Nephron progenitor cell (in vitro differentiated cells): ENCODE data around the gene ZBTB46.
"Not testable (repeated sequence)": the region's sequence is repeated elsewhere in the genome, so short reads cannot be mapped to it uniquely, and the experiment has no call there.

Experiments
- DNase-seq: peaks from one replicate; pipeline ENCODE4 v3.0.0; 2021
- H3K27ac Mint-ChIP-seq: 2 replicates; pipeline ENCODE4 v1.8.0; 2021; ENCODE audit warnings: mild to moderate bottlenecking, moderate library complexity, mixed read lengths
- H3K27me3 Mint-ChIP-seq: 2 replicates; pipeline ENCODE4 v1.8.0; 2021; ENCODE audit warnings: mild to moderate bottlenecking, low read depth, mixed read lengths; ENCODE audit not compliant: poor library complexity
- H3K36me3 Mint-ChIP-seq: 2 replicates; pipeline ENCODE4 v1.8.0; 2021; ENCODE audit warnings: low read depth, mixed read lengths
- H3K4me1 Mint-ChIP-seq: 2 replicates; pipeline ENCODE4 v1.8.0; 2021; ENCODE audit warnings: mixed read lengths
- H3K4me3 Mint-ChIP-seq: 2 replicates; pipeline ENCODE4 v1.8.0; 2021; ENCODE audit warnings: mild to moderate bottlenecking, moderate library complexity, mixed read lengths
- H3K9me3 Mint-ChIP-seq: 2 replicates; pipeline ENCODE4 v1.8.0; 2021; ENCODE audit warnings: mild to moderate bottlenecking, moderate library complexity, mixed read lengths
- TF ChIP-seq, protein P1 (sequence below): fragments of 200-600 bp; sonication (generic); IDR thresholded peaks from 2 replicates; pipeline ENCODE4 v1.5.0; 2021; ENCODE audit warnings: antibody characterized with exemption

The ZBTB46 gene

DNA sequence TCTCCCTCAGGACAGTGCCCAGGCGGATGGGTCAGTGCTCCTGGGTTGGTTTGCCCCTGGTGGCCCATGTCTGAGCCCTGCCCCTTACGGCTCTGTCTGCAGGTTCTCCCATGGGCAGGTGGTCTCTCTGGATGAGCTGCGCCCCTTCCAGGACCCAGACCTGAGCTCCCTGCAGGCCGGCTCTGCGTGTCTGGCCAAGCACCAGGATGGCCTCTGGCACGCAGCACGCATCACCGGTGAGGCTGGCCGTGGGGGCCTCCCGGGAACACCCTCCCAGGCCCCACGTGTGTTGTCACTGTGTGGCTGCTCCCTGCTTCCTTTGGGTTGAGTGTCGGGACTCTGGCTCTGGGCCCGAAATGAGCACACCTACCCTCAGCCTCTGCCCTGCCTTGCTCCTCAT is 97.9 kb downstream of the ZBTB46 start:
- Mint-ChIP-seq H3K27me3 (peaks cover 8% of the 10 kb centered on the region), H3K36me3 (peaks cover 30% of the 10 kb centered on the region), H3K4me3 (no peak overlapping the region), H3K27ac (no peak overlapping the region), H3K4me1 (peaks cover 11% of the 10 kb centered on the region), H3K9me3 (no peaks in the 10 kb centered on the region)
- no peak for DNase-seq
- TF ChIP-seq, protein P1, sequence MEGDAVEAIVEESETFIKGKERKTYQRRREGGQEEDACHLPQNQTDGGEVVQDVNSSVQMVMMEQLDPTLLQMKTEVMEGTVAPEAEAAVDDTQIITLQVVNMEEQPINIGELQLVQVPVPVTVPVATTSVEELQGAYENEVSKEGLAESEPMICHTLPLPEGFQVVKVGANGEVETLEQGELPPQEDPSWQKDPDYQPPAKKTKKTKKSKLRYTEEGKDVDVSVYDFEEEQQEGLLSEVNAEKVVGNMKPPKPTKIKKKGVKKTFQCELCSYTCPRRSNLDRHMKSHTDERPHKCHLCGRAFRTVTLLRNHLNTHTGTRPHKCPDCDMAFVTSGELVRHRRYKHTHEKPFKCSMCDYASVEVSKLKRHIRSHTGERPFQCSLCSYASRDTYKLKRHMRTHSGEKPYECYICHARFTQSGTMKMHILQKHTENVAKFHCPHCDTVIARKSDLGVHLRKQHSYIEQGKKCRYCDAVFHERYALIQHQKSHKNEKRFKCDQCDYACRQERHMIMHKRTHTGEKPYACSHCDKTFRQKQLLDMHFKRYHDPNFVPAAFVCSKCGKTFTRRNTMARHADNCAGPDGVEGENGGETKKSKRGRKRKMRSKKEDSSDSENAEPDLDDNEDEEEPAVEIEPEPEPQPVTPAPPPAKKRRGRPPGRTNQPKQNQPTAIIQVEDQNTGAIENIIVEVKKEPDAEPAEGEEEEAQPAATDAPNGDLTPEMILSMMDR, result no peak

DNA sequence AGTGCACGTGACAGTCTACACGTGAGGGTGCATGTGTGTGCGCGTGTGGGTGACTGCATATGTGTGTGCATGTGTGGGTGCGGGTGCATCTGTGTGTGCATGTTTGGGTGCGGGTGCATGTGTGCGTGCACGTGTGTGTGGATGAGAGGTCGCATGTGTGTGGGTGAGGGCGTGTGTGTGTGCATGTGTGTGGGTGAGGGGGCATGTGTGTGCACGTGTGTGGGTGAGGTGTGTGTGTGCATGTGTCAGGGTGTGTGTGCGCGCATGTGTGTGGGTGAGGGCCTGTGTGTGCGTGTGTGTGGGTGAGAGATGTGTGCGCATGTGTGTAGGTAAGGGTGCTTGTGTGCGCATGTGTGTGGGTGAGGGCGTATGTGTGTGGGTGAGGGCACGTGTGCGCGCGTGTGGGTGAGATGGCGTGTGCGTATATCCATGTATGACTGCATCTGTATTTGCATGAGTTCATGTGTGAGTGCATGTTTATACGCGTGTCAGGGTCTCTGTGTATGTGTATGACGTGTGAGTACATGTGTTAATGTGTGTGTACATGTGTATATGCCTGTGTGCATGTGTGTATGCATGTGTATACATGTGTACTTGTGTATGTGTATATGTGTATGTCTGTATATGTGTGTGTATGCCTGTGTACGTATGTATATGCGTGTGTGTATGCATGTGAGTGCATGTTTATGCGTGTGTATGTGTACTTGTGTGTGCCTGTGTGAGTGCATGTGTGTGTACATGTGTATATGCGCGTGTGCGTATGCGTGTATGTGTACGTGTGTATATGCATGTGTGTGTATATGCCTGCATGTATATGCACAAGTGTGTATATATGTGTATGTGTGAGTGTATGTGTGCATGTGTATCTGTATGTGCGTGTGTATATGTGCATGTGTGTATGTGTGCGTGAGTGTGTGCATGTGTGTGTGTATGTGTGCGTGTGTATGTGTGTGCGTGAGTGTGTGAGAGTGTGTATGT is 98.7 kb downstream of the ZBTB46 start:
- DNase-seq, result no peak
- Mint-ChIP-seq H3K4me3 (no peak overlapping the region), H3K36me3 (peaks cover 37% of the 10 kb centered on the region), H3K27ac (no peak overlapping the region), H3K27me3 (peaks cover 8% of the 10 kb centered on the region), H3K9me3 (peaks cover 4% of the 10 kb centered on the region), H3K4me1 (peaks cover 12% of the 10 kb centered on the region)
- TF ChIP-seq, protein P1, result no peak

DNA sequence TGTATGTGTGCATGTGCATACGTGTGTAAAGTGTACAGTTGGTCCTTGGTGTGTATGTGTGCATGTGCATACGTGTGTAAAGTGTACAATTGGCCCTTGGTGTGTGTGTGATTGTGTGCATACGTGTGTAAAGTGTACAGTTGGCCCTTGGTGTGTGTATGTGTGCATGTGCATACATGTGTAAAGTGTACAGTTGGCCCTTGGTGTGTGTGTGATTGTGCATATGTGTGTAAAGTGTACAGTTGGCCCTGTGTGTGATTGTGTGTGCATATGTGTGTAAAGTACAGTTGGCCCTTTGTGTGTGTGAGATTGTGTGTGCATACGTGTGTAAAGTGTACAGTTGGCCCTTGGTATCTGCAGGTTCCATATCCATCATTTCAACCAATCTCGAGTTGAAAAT is 99.7 kb downstream of the ZBTB46 start:
- Mint-ChIP-seq H3K9me3 (peaks cover 13% of the 10 kb centered on the region), H3K4me1 (peaks cover 12% of the 10 kb centered on the region), H3K27ac (no peak overlapping the region), H3K27me3 (peaks cover 2% of the 10 kb centered on the region), H3K4me3 (no peak overlapping the region), H3K36me3 (peaks cover 45% of the 10 kb centered on the region)
- DNase-seq, result no peak
- TF ChIP-seq, protein P1, result no peak

DNA sequence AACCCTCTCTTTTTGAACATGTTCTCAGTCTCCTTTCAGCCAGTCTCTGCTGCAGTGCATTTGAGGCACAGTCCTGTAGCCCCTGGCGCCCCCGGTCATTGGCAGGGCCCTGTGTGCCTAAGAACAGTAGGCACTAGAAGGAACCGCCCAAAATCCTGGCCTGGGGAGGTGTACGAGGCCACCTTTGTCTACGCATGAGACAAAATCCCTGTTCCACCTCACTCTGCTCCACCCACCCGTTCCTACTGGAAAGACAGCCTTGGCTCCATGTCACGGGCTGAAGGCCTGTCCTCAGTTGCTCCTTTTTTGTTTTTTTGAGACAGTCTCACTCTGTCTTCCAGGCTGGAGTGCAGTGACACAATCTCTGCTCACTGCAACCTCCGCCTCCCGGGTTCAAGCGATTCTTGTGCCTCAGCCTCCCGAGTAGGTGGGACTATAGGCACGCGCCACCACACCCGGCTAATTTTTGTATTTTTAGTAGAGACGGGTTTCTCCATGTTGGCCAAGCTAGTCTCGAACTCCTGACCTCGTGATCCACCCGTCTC is 100.8 kb downstream of the ZBTB46 start:
- peaks cover 12% of the 10 kb centered on the region for H3K4me1 Mint-ChIP-seq
- DNase-seq, H3K27me3 Mint-ChIP-seq, H3K4me3 Mint-ChIP-seq: not testable (repeated sequence)
- peak overlapping the region; percentile 90 for H3K27ac Mint-ChIP-seq
- H3K9me3 Mint-ChIP-seq, result peaks cover 24% of the 10 kb centered on the region
- H3K36me3 Mint-ChIP-seq, result peaks cover 52% of the 10 kb centered on the region

DNA sequence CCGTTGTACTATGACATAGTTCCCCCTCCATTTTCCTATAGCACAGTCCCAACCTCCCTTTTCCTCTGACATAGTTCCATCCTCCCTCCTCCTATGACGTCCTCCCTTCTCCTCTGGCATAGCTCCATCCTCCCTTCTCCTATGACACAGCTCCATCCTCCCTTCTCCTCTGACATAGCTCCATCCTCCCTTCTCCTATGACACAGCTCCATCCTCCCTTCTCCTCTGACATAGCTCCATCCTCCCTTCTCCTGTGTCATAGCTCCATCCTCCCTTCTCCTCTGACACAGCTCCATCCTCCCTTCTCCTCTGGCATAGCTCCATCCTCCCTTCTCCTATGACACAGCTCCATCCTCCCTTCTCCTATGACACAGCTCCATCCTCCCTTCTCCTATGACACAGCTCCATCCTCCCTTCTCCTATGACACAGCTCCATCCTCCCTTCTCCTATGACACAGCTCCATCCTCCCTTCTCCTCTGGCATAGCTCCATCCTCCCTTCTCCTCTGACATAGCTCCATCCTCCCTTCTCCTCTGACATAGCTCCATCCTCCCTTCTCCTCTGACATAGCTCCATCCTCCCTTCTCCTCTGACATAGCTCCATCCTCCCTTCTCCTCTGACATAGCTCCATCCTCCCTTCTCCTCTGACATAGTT is 108.0 kb downstream of the ZBTB46 start:
- not testable (repeated sequence) for H3K27me3 Mint-ChIP-seq, H3K4me3 Mint-ChIP-seq, H3K27ac Mint-ChIP-seq, DNase-seq, H3K4me1 Mint-ChIP-seq
- Mint-ChIP-seq H3K9me3 (peaks cover 63% of the 10 kb centered on the region), H3K36me3 (peaks cover 93% of the 10 kb centered on the region)

DNA sequence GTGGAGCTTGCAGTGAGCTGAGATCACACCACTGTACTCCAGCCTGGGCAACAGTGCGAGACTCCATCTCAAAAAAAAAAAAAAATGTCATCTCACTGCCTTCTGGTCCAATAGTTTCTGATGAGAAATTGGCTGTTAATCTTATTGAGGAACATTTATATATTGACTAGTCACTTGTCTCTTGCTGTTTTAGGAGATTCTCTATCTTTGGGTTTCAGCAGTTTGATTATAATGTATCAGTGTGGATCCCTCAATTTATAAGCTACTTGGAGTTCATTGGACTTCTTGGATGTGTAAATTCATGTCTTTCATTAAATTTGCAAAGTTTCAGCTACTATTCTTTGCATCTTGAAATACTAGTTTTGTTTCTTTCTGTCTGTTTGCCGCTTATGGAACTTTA is 112.1 kb downstream of the ZBTB46 start:
- Mint-ChIP-seq H3K4me3 (no peak overlapping the region), H3K4me1 (no peaks in the 10 kb centered on the region), H3K27me3 (no peaks in the 10 kb centered on the region), H3K9me3 (peaks cover 64% of the 10 kb centered on the region), H3K27ac (no peak overlapping the region), H3K36me3 (peaks cover 96% of the 10 kb centered on the region)
- TF ChIP-seq, protein P1, result no peak
- DNase-seq, result no peak
